ENCODE data around the gene CCDC106. TPM values are rescaled to one million over a fixed set of nuclear protein-coding genes. Genes with fewer than 3 reads are reported as not detected.

Gene CCDC106
- total RNA-seq, 1 donor from 2014 or later = 12.2 TPM

DNA sequence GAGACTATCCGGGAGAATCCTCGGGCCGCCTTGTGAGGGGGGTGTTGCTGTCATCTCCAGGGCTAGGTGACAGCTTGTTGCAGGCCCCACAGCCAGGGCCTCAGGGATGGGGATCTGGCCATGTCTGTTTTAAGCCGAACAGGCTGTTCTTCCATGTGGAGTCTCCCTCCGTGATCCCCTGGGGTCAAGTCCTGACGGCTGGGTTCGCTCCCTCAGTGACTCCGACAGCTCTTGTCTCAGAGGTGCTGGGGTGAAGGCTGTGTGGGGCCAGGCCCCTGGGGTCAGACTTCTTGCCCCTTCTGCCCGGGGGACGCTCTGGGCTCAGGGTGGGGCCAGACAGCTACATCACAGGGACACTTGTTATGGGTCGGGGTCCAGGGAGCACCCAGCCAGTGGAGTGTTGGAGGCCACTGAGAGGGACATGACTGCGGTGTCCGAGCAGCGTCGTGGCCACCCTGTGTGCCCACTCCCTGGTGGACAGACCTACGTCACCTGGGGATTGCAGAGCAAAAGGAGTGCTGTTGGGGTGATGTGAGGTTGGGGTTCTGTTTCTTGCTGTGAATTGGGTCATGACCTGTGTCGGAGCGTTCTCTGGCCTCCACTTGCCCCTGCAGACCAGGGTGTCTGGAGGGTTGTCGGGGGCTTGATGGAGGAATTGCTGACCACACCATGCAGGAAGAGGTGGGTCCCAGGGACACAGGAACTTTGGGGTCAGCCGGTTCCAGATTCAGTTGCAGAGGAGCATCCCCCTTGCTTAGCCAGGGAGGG is 48.5 kb downstream of the CCDC106 start:
- FAIRE-seq = no peak
- Histone ChIP-seq H3K4me2 (ENCODE audit: low read length) (no peak overlapping the region), H2AFZ (ENCODE audit: low read depth, low read length) (no peak overlapping the region), H3K4me1 (ENCODE audit: insufficient read depth, low read length) (no peaks in the 10 kb centered on the region), H3K79me2 (ENCODE audit: insufficient read depth, low read length) (no peaks in the 10 kb centered on the region), H3K36me3 (ENCODE audit: insufficient read depth, low read length) (peaks cover 5% of the 10 kb centered on the region), H3K4me3 (ENCODE audit: insufficient read depth, low read depth, low read length) (no peak overlapping the region), H4K20me1 (ENCODE audit: insufficient read depth, low read length) (no peaks in the 10 kb centered on the region), H3K9ac (ENCODE audit: low read length) (no peak overlapping the region), H3K27me3 (ENCODE audit: insufficient read depth, low read length) (no peaks in the 10 kb centered on the region), H3K27ac (ENCODE audit: low read depth, low read length) (no peak overlapping the region), H3K9me3 (ENCODE audit: insufficient read depth, low read depth, low read length) (no peaks in the 10 kb centered on the region)
- no peak for DNase-seq (ENCODE audit: low read depth)
- H3K9me3 Mint-ChIP-seq (ENCODE audit: unreplicated experiment) = no peaks in the 10 kb centered on the region
- peaks cover 24% of the 10 kb centered on the region for H3K36me3 Mint-ChIP-seq (ENCODE audit: low read depth, unreplicated experiment)
- H3K27ac Mint-ChIP-seq (ENCODE audit: unreplicated experiment) = no peak overlapping the region
- H3K27me3 Mint-ChIP-seq (ENCODE audit: low read depth, unreplicated experiment) = no peaks in the 10 kb centered on the region
- no peaks in the 10 kb centered on the region for H3K4me1 Mint-ChIP-seq (ENCODE audit: low read depth, unreplicated experiment)
- no peak overlapping the region for H3K4me3 Mint-ChIP-seq (ENCODE audit: unreplicated experiment)
- TF ChIP-seq EZH2 (IDR thresholded peaks at IDR 0.05; ENCODE audit: insufficient read depth, low read length) = no peak
- TF ChIP-seq, protein P1, sequence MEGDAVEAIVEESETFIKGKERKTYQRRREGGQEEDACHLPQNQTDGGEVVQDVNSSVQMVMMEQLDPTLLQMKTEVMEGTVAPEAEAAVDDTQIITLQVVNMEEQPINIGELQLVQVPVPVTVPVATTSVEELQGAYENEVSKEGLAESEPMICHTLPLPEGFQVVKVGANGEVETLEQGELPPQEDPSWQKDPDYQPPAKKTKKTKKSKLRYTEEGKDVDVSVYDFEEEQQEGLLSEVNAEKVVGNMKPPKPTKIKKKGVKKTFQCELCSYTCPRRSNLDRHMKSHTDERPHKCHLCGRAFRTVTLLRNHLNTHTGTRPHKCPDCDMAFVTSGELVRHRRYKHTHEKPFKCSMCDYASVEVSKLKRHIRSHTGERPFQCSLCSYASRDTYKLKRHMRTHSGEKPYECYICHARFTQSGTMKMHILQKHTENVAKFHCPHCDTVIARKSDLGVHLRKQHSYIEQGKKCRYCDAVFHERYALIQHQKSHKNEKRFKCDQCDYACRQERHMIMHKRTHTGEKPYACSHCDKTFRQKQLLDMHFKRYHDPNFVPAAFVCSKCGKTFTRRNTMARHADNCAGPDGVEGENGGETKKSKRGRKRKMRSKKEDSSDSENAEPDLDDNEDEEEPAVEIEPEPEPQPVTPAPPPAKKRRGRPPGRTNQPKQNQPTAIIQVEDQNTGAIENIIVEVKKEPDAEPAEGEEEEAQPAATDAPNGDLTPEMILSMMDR (IDR thresholded peaks at IDR 0.05; ENCODE audit: insufficient read depth, low read depth, low read length) = no peak

DNA sequence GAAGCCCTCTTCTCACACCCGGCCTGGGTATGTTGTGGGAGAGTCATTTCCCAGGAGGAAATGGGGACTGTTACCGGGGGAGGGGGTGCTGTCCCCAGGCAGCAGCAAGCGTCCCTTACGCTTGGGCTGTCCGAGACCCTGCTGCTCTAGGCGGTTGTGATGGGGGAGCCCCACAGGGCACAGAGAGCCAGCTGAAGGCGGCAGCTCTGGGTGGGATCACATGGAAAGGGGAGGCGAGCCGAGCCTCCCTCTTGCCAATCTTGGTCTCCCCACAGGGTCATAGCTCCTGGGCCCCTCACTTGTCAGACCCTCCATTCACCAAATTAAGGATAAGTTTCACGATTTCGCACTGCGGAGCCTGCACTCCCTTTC is 49.0 kb downstream of the CCDC106 start:
- no peaks in the 10 kb centered on the region for H3K4me1 ChIP-seq (ENCODE audit: insufficient read depth, low read length)
- no peak for DNase-seq (ENCODE audit: low read depth)
- Mint-ChIP-seq H3K27ac (ENCODE audit: unreplicated experiment) (no peak overlapping the region), H3K9me3 (ENCODE audit: unreplicated experiment) (no peaks in the 10 kb centered on the region), H3K4me1 (ENCODE audit: low read depth, unreplicated experiment) (no peaks in the 10 kb centered on the region), H3K27me3 (ENCODE audit: low read depth, unreplicated experiment) (no peaks in the 10 kb centered on the region), H3K4me3 (ENCODE audit: unreplicated experiment) (no peak overlapping the region), H3K36me3 (ENCODE audit: low read depth, unreplicated experiment) (peaks cover 24% of the 10 kb centered on the region)
- H3K4me3 ChIP-seq (ENCODE audit: insufficient read depth, low read depth, low read length) = no peak overlapping the region
- TF ChIP-seq EZH2 (IDR thresholded peaks at IDR 0.05; ENCODE audit: insufficient read depth, low read length) = no peak
- TF ChIP-seq, protein P1 (IDR thresholded peaks at IDR 0.05; ENCODE audit: insufficient read depth, low read depth, low read length) = no peak
- no peak for FAIRE-seq
- H3K79me2 ChIP-seq (ENCODE audit: insufficient read depth, low read length) = no peaks in the 10 kb centered on the region
- H3K27ac ChIP-seq (ENCODE audit: low read depth, low read length) = no peak overlapping the region
- peaks cover 5% of the 10 kb centered on the region for H3K36me3 ChIP-seq (ENCODE audit: insufficient read depth, low read length)
- no peak overlapping the region for H3K9ac ChIP-seq (ENCODE audit: low read length)
- no peak overlapping the region for H2AFZ ChIP-seq (ENCODE audit: low read depth, low read length)
- no peaks in the 10 kb centered on the region for H4K20me1 ChIP-seq (ENCODE audit: insufficient read depth, low read length)
- no peak overlapping the region for H3K4me2 ChIP-seq (ENCODE audit: low read length)
- no peaks in the 10 kb centered on the region for H3K9me3 ChIP-seq (ENCODE audit: insufficient read depth, low read depth, low read length)
- no peaks in the 10 kb centered on the region for H3K27me3 ChIP-seq (ENCODE audit: insufficient read depth, low read length)

DNA sequence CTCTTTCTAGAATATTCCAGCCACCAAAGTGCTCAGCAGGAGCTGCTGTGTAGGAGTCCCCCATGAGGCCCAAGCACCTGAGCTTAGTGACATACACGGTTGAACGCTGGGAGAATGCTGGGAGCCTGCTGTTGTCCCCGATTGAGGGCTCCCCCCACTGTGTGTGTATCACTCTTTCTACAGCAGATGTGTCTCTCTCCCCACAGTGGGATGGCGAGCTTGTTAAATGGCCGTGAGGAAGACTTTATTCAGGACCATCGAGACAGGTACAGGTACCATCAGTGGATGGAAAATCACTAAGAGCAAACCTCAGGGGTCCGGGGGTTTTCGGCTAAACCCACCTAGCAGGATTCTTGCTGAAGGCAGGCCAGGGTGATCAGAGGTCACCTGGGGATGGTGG is 49.7 kb downstream of the CCDC106 start:
- H4K20me1 ChIP-seq (ENCODE audit: insufficient read depth, low read length) = no peaks in the 10 kb centered on the region
- Mint-ChIP-seq H3K4me3 (ENCODE audit: unreplicated experiment) (no peak overlapping the region), H3K27ac (ENCODE audit: unreplicated experiment) (no peak overlapping the region), H3K36me3 (ENCODE audit: low read depth, unreplicated experiment) (peaks cover 29% of the 10 kb centered on the region), H3K4me1 (ENCODE audit: low read depth, unreplicated experiment) (peaks cover 2% of the 10 kb centered on the region), H3K9me3 (ENCODE audit: unreplicated experiment) (no peaks in the 10 kb centered on the region), H3K27me3 (ENCODE audit: low read depth, unreplicated experiment) (no peaks in the 10 kb centered on the region)
- H3K4me1 ChIP-seq (ENCODE audit: insufficient read depth, low read length) = no peaks in the 10 kb centered on the region
- DNase-seq (ENCODE audit: low read depth) (no peak), FAIRE-seq (no peak)
- no peaks in the 10 kb centered on the region for H3K9me3 ChIP-seq (ENCODE audit: insufficient read depth, low read depth, low read length)
- H3K36me3 ChIP-seq (ENCODE audit: insufficient read depth, low read length) = peaks cover 5% of the 10 kb centered on the region
- H2AFZ ChIP-seq (ENCODE audit: low read depth, low read length) = no peak overlapping the region
- H3K27ac ChIP-seq (ENCODE audit: low read depth, low read length) = no peak overlapping the region
- no peak overlapping the region for H3K9ac ChIP-seq (ENCODE audit: low read length)
- no peaks in the 10 kb centered on the region for H3K79me2 ChIP-seq (ENCODE audit: insufficient read depth, low read length)
- no peak for TF ChIP-seq EZH2 (IDR thresholded peaks at IDR 0.05; ENCODE audit: insufficient read depth, low read length)
- TF ChIP-seq, protein P1 (IDR thresholded peaks at IDR 0.05; ENCODE audit: insufficient read depth, low read depth, low read length) = no peak
- no peak overlapping the region for H3K4me3 ChIP-seq (ENCODE audit: insufficient read depth, low read depth, low read length)
- no peak overlapping the region for H3K4me2 ChIP-seq (ENCODE audit: low read length)
- no peaks in the 10 kb centered on the region for H3K27me3 ChIP-seq (ENCODE audit: insufficient read depth, low read length)
